Panc1 (cell line): ENCODE data around the gene JAKMIP3. TPM values are rescaled to one million over a fixed set of nuclear protein-coding genes. Genes with fewer than 3 reads are reported as not detected.

Experiments used
- ATAC-seq: fragments of 200-7000 bp; cut with Tn5 transposase; 2 replicates; pipeline ENCODE4 v1.9.1; 2020; ENCODE audit warnings: mild to moderate bottlenecking, moderate library complexity
- BruUV-seq: library from RNA; stranded (reverse); fragments of 400-500 nt; replicated peaks from 2 replicates; lab custom pipeline; 2021; lab: Mats Ljungman, UMichigan
- CTCF ChIA-PET: fragments of 300-600 bp; sonication (Branson Sonifier 250); formaldehyde crosslinking; loops from one replicate; lab custom pipeline; 2022; ENCODE audit warnings: antibody characterized with exemption; lab: Charles Lee
- POLR2A ChIA-PET: fragments of 300-600 bp; sonication (Branson Sonifier 250); formaldehyde crosslinking; loops from one replicate; lab custom pipeline; 2022; ENCODE audit warnings: antibody characterized with exemption; lab: Charles Lee
- DNase-seq: peaks from one replicate; pipeline ENCODE4 v3.0.0-alpha.2; 2010; ENCODE audit warnings: low read depth, low spot score
- H3K27ac ChIP-seq: 2 replicates; pipeline ENCODE4 v1.5.1; 2011; ENCODE audit warnings: mild to moderate bottlenecking, low read length, inconsistent platforms
- H3K27me3 ChIP-seq: fragments of 200-500 bp; sonication (Bioruptor generic); 2 replicates; pipeline ENCODE4 v1.6.0; 2014; ENCODE audit warnings: low read length, inconsistent platforms; ENCODE audit not compliant: control insufficient read depth, insufficient read depth
- H3K36me3 ChIP-seq: fragments of 200-500 bp; sonication (Bioruptor generic); 2 replicates; pipeline ENCODE4 v1.5.1; 2014; ENCODE audit warnings: inconsistent platforms, mild to moderate bottlenecking, low read length, moderate library complexity; ENCODE audit not compliant: control insufficient read depth, insufficient read depth
- H3K4me1 ChIP-seq: 2 replicates; pipeline ENCODE4 v1.5.1; 2011; ENCODE audit warnings: inconsistent platforms, mild to moderate bottlenecking, low read length, moderate library complexity; ENCODE audit not compliant: control insufficient read depth, insufficient read depth
- H3K4me3 ChIP-seq, 2 experiments: 2 replicates each; pipeline ENCODE4 v1.5.1; 2011 to 2012; ENCODE audit warnings: low read depth in 2 of 2, low read length in 2 of 2, mild to moderate bottlenecking in 2 of 2, inconsistent platforms in 1 of 2, moderate library complexity in 1 of 2
- H3K9me3 ChIP-seq: fragments of 200-500 bp; sonication (Bioruptor generic); 2 replicates; pipeline ENCODE4 v1.5.1; 2014; ENCODE audit warnings: low read depth, mild to moderate bottlenecking, inconsistent platforms, low read length, moderate library complexity; ENCODE audit not compliant: control insufficient read depth, insufficient read depth
- POLR2AphosphoS5 ChIP-seq: IDR thresholded peaks from 2 replicates; pipeline ENCODE4 v1.6.1; 2012; ENCODE audit warnings: mild to moderate bottlenecking, low read depth, low read length, moderate library complexity
- SIN3A ChIP-seq: IDR thresholded peaks from 2 replicates; pipeline ENCODE4 v1.6.1; 2012; ENCODE audit warnings: low read depth, mild to moderate bottlenecking, low read length, moderate library complexity, borderline replicate concordance; ENCODE audit not compliant: insufficient read depth
- TCF7L2 ChIP-seq: IDR thresholded peaks from 2 replicates; pipeline ENCODE4 v1.6.1; 2011; ENCODE audit warnings: mild to moderate bottlenecking, low read depth, low read length, inconsistent platforms
- in situ Hi-C: cut with HindIII; loops from 2 replicates; pipeline ENCODE4 v1.10.0; 2016; ENCODE audit warnings: low sequenced_read_pairs, low pct_unique_long_range_greater_than_20kb
- intact Hi-C: fragments of 100-400 bp; cut with micrococcal nuclease; formaldehyde crosslinking; loops from one replicate; pipeline ENCODE4 v1.10.0; 2022; ENCODE audit not compliant: unreplicated experiment
- total RNA-seq: library from RNA; stranded (reverse); gene quantifications from one replicate; pipeline ENCODE4 v1.2.1, GENCODE V29; 2021; ENCODE audit not compliant: unreplicated experiment
- TF ChIP-seq, protein P1 (sequence below), 2 experiments: IDR thresholded peaks; 2 replicates each; pipeline ENCODE4 v1.6.1; 2011 to 2012; ENCODE audit warnings: low read depth in 2 of 2, control low read depth in 1 of 2, low read length in 1 of 2, mild to moderate bottlenecking in 1 of 2, moderate library complexity in 1 of 2; ENCODE audit not compliant: insufficient read depth in 1 of 2
- TF ChIP-seq, protein P2 (sequence below): fragments of 450-650 bp; IDR thresholded peaks from 2 replicates; pipeline ENCODE4 v1.5.1; 2017; ENCODE audit warnings: mild to moderate bottlenecking

Gene JAKMIP3
- total RNA-seq, 1 experiment from 2014 or later: 1.5 TPM

DNA sequence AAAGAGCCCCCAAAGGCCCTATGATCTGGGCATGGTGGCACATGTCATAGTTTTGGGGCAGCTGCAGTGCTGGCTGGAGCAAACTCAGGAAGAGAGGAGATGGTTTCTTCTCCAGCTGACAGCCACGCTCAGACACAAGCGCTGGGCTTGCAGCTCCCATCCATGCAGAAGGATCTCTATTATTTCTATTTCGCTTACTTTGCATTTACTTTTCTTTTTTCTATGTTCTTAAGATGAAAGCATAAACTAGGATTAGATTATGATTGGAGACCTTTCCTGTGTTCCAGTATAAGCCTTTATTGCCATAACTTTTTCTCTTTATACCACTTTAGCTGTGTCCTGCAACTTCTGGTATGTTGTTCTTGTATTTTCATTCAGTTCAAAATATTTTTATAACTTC, 5.0 kb downstream of the JAKMIP3 start:
- no peak for DNase-seq
- BruUV-seq: no TSS peak
- intact Hi-C loops: no loop called here
- Histone ChIP-seq H3K4me3 (no peak overlapping the region), H3K4me1 (peaks cover 11% of the 10 kb centered on the region), H3K27ac (no peak overlapping the region), H3K36me3 (no peaks in the 10 kb centered on the region), H3K27me3 (no peaks in the 10 kb centered on the region), H3K9me3 (peaks cover 3% of the 10 kb centered on the region; the same call in 1 of the 2 replicates)
- ATAC-seq: no peak
- CTCF ChIA-PET: no interaction called here
- in situ Hi-C loops: no loop called here
- POLR2A ChIA-PET: no interaction called here
- TF ChIP-seq TCF7L2 (no peak), POLR2AphosphoS5 (no peak), SIN3A (no peak)
- TF ChIP-seq, protein P1, sequence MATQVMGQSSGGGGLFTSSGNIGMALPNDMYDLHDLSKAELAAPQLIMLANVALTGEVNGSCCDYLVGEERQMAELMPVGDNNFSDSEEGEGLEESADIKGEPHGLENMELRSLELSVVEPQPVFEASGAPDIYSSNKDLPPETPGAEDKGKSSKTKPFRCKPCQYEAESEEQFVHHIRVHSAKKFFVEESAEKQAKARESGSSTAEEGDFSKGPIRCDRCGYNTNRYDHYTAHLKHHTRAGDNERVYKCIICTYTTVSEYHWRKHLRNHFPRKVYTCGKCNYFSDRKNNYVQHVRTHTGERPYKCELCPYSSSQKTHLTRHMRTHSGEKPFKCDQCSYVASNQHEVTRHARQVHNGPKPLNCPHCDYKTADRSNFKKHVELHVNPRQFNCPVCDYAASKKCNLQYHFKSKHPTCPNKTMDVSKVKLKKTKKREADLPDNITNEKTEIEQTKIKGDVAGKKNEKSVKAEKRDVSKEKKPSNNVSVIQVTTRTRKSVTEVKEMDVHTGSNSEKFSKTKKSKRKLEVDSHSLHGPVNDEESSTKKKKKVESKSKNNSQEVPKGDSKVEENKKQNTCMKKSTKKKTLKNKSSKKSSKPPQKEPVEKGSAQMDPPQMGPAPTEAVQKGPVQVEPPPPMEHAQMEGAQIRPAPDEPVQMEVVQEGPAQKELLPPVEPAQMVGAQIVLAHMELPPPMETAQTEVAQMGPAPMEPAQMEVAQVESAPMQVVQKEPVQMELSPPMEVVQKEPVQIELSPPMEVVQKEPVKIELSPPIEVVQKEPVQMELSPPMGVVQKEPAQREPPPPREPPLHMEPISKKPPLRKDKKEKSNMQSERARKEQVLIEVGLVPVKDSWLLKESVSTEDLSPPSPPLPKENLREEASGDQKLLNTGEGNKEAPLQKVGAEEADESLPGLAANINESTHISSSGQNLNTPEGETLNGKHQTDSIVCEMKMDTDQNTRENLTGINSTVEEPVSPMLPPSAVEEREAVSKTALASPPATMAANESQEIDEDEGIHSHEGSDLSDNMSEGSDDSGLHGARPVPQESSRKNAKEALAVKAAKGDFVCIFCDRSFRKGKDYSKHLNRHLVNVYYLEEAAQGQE (IDR thresholded peaks at IDR 0.05; ENCODE audit: insufficient read depth in 1 of 2, low read depth in 2 of 2, low read length in 1 of 2): no peak
- TF ChIP-seq, protein P2, sequence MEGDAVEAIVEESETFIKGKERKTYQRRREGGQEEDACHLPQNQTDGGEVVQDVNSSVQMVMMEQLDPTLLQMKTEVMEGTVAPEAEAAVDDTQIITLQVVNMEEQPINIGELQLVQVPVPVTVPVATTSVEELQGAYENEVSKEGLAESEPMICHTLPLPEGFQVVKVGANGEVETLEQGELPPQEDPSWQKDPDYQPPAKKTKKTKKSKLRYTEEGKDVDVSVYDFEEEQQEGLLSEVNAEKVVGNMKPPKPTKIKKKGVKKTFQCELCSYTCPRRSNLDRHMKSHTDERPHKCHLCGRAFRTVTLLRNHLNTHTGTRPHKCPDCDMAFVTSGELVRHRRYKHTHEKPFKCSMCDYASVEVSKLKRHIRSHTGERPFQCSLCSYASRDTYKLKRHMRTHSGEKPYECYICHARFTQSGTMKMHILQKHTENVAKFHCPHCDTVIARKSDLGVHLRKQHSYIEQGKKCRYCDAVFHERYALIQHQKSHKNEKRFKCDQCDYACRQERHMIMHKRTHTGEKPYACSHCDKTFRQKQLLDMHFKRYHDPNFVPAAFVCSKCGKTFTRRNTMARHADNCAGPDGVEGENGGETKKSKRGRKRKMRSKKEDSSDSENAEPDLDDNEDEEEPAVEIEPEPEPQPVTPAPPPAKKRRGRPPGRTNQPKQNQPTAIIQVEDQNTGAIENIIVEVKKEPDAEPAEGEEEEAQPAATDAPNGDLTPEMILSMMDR: no peak

DNA sequence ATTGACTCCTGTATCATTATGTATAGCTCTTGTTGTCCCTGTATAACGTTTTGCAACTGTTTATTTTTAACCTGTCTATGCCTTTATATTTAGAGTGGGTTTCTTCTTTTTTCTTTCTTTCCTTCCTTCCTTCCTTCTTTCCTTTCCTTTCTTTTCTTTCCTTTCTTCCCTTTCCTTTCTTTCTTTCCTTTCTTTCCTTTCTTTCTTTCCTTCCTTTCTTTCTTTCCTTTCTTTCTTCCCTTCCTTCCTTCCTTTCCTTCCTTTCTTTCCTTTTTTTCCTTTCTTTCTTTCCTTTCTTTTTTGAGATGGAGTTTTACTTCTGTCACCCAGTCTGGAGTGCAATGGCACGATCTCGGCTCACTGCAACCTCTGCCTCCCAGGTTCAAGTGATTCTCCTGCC, 5.9 kb downstream of the JAKMIP3 start:
- BruUV-seq: no TSS peak
- POLR2A ChIA-PET: no interaction called here
- no peaks in the 10 kb centered on the region for H3K27me3 ChIP-seq
- TF ChIP-seq, protein P1 (IDR thresholded peaks at IDR 0.05; ENCODE audit: insufficient read depth in 1 of 2, low read depth in 2 of 2, low read length in 1 of 2): no peak
- TF ChIP-seq, protein P2: no peak
- TF ChIP-seq POLR2AphosphoS5 (no peak), SIN3A (no peak), TCF7L2 (no peak)
- ATAC-seq: no peak
- no peak overlapping the region for H3K27ac ChIP-seq
- H3K4me3 ChIP-seq: no peak overlapping the region
- in situ Hi-C loops (no loop called here), intact Hi-C loops (no loop called here)
- peaks cover 5% of the 10 kb centered on the region for H3K4me1 ChIP-seq
- CTCF ChIA-PET: no interaction called here
- peaks cover 3% of the 10 kb centered on the region; the same call in 1 of the 2 replicates for H3K9me3 ChIP-seq
- no peak for DNase-seq
- H3K36me3 ChIP-seq: no peaks in the 10 kb centered on the region
